ENCODE results near the gene NOL3. TPM values are rescaled to one million over a fixed set of nuclear protein-coding genes. Genes with fewer than 3 reads are reported as not detected.

NOL3 gene
- total RNA-seq, 1 donor from 2014 or later: 28.3 TPM

DNA sequence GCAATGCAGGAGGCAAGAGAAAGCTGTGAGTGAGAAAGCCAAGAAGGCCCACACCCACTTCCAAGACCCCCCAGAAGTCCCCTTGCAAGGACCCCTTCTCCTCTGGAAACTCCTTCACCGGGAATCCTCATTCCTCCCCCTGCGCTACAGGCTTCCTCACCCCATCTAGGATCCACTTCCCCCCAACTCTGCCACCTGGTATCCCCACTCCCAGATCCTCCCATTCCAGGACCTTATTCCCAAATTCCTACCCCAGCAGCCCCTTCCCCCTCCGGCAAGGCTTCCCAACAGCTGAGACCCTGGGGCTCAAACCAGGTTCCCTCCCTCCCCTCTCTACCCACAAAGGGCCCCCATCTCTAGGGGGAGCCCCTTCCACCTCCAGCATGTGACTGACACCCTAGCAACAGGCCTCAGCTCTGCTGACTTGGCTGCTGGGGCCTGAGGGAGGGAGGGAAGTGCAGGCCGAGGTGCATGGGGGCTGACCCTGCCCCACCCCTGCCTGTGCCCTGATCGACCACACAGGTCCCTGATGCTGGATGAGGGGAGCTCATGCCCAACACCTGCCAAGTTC lies 3.7 kb upstream of the NOL3 start:
- TF ChIP-seq, protein P1, sequence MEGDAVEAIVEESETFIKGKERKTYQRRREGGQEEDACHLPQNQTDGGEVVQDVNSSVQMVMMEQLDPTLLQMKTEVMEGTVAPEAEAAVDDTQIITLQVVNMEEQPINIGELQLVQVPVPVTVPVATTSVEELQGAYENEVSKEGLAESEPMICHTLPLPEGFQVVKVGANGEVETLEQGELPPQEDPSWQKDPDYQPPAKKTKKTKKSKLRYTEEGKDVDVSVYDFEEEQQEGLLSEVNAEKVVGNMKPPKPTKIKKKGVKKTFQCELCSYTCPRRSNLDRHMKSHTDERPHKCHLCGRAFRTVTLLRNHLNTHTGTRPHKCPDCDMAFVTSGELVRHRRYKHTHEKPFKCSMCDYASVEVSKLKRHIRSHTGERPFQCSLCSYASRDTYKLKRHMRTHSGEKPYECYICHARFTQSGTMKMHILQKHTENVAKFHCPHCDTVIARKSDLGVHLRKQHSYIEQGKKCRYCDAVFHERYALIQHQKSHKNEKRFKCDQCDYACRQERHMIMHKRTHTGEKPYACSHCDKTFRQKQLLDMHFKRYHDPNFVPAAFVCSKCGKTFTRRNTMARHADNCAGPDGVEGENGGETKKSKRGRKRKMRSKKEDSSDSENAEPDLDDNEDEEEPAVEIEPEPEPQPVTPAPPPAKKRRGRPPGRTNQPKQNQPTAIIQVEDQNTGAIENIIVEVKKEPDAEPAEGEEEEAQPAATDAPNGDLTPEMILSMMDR (IDR thresholded peaks at IDR 0.05; ENCODE audit: insufficient read depth, low read length, poor library complexity, severe bottlenecking): no peak
- DNase-seq (ENCODE audit: low read depth): no peak
- Histone ChIP-seq H3K27me3 (ENCODE audit: control insufficient read depth, insufficient read depth, low read length) (peaks cover 57% of the 10 kb centered on the region), H3K4me3 (ENCODE audit: low read depth, low read length) (no peak overlapping the region), H3K36me3 (ENCODE audit: control insufficient read depth, insufficient read depth, low read length) (peaks cover under 1% of the 10 kb centered on the region)

DNA sequence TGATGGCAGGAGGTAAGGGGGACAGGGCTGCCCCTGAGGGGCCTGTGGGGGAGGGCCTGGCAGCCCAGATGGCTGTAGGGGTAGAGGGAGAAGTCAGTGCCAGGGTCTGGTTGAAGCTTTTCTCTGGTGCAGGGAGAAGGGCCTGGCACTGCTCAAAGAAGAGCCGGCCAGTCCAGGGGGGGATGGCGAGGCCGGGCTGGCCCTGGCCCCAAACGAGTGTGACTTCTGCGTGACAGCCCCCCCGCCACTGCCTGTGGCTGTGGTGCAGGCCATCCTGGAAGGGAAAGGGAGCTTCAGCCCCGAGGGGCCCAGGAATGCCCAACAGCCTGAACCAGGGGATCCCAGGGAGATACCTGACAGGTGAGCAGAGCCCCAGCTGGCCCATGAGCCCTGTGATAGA lies 2.8 kb upstream of the NOL3 start:
- no peak overlapping the region for H3K4me3 ChIP-seq (ENCODE audit: low read depth, low read length)
- H3K36me3 ChIP-seq (ENCODE audit: control insufficient read depth, insufficient read depth, low read length): no peaks in the 10 kb centered on the region
- DNase-seq (ENCODE audit: low read depth): no peak
- TF ChIP-seq, protein P1 (IDR thresholded peaks at IDR 0.05; ENCODE audit: insufficient read depth, low read length, poor library complexity, severe bottlenecking): no peak
- H3K27me3 ChIP-seq (ENCODE audit: control insufficient read depth, insufficient read depth, low read length): peaks cover 50% of the 10 kb centered on the region

DNA sequence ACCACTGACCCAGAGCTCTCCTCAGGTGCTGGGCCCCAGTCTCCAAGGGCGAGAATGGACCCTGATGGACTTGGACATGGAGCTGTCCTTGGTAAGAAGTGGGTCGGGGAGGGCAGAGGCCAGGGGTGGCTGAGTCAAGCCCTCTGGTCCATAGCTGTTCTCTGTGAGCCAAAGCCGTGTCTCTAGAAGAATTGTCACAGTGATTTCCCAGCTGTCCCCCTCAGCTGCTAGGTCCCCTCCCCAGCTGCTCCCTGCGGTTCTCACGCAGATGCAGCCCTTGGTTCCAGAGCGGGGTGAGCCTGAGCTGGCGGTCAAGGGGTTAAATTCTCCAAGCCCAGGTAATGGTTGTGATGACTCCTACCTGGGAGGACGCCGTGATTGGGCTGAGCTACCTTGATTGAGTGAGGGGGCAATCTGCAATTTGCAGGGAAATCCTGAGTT lies 1.3 kb upstream of the NOL3 start:
- DNase-seq (ENCODE audit: low read depth): no peak
- H3K27me3 ChIP-seq (ENCODE audit: control insufficient read depth, insufficient read depth, low read length): peaks cover 36% of the 10 kb centered on the region
- no peaks in the 10 kb centered on the region for H3K36me3 ChIP-seq (ENCODE audit: control insufficient read depth, insufficient read depth, low read length)
- TF ChIP-seq, protein P1 (IDR thresholded peaks at IDR 0.05; ENCODE audit: insufficient read depth, low read length, poor library complexity, severe bottlenecking): no peak
- H3K4me3 ChIP-seq (ENCODE audit: low read depth, low read length): no peak overlapping the region

DNA sequence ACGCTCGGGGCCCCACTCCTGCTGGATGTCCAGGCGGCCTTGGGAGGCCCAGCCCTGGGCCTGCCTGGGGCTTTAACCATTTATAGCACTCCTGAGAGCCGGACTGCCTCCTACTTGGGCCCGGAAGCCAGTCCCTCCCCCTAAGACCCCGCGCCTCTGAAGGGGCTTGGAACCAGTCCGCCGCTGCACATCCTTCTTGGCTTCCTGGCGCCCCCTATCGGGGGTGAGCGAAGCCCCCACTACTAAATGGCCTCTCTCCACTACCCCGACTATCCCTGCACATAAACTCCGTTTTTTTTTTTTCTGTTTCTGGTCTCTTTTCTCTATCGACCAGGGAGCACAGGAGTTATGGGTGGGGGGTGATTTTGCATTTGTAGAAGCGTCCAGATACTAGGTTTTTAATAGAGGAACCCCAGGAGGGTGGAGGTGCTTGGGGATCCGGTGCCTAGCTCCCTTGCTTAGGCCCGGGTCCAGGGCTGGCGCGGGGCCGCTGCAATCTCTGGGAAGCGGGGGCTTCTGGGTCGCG lies 633 bp upstream of the NOL3 start:
- TF ChIP-seq, protein P1 (IDR thresholded peaks at IDR 0.05; ENCODE audit: insufficient read depth, low read length, poor library complexity, severe bottlenecking): peak; percentile 73
- H3K27me3 ChIP-seq (ENCODE audit: control insufficient read depth, insufficient read depth, low read length): peaks cover 30% of the 10 kb centered on the region
- no peak for DNase-seq (ENCODE audit: low read depth)
- peak overlapping the region; percentile 35 for H3K4me3 ChIP-seq (ENCODE audit: low read depth, low read length)
- H3K36me3 ChIP-seq (ENCODE audit: control insufficient read depth, insufficient read depth, low read length): no peaks in the 10 kb centered on the region

DNA sequence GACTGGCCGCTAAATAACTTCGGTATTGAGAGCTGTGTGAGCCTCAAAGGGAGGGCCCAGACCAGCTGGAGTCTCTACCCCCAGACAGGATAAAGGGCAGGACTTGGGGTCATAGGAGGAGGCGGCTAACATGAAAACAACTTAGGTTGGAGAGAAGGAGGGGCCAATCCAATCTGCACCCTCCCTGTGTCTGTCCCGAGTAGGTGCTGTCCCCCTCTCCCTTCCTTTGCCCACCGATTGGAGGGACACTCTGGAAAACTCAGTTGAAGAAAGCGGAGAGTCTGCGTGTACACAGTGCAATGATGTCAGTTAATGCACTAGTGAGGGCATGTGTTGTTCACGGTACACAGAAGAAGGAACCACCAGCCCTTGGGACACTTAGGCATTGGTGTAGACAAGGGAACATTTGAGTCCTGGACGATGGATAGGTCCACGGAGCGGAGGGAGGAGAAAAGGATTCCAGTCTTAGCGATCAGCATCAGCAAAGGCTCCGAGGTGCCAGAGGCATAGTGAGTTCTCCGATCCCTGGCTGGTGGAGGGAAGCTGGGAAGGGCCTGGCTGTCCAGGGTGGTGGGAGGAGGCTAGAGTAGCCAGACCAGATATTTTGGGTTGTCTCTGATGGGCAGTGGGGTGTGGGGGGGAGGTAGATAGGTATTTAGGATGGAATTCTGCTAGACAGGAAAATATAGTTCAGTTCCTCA lies 761 bp downstream of the NOL3 start:
- H3K36me3 ChIP-seq (ENCODE audit: control insufficient read depth, insufficient read depth, low read length): no peaks in the 10 kb centered on the region
- H3K4me3 ChIP-seq (ENCODE audit: low read depth, low read length): peak overlapping the region; percentile 35
- DNase-seq (ENCODE audit: low read depth): no peak
- peaks cover 17% of the 10 kb centered on the region for H3K27me3 ChIP-seq (ENCODE audit: control insufficient read depth, insufficient read depth, low read length)
- TF ChIP-seq, protein P1 (IDR thresholded peaks at IDR 0.05; ENCODE audit: insufficient read depth, low read length, poor library complexity, severe bottlenecking): no peak
